Ascending aorta (tissue), 2 donors: ENCODE data around the gene CCDC38. TPM values are rescaled to one million over a fixed set of nuclear protein-coding genes. Genes with fewer than 3 reads are reported as not detected.

Source experiments
- DNase-seq, 2 donors: peaks; one replicate each; pipeline ENCODE4 v3.0.0-alpha.2; 2019; ENCODE audit warnings: low spot score in 2 of 2
- H3K27ac ChIP-seq, 2 donors: fragments of 200-600 bp; sonication (generic); one replicate each; pipeline ENCODE4 v1.5.1; 2016 to 2017; ENCODE audit warnings: mild to moderate bottlenecking in 1 of 2
- H3K27me3 ChIP-seq: fragments of 200-600 bp; sonication (generic); one replicate; pipeline ENCODE4 v1.5.1; 2017
- H3K36me3 ChIP-seq, 2 donors: fragments of 200-600 bp; sonication (generic); one replicate each; pipeline ENCODE4 v1.5.1; 2016
- H3K4me1 ChIP-seq, 2 donors: fragments of 200-600 bp; sonication (generic); one replicate each; pipeline ENCODE4 v1.5.1; 2016 to 2017; ENCODE audit warnings: mild to moderate bottlenecking in 1 of 2
- H3K4me3 ChIP-seq, 2 donors: fragments of 200-600 bp; sonication (generic); one replicate each; pipeline ENCODE4 v1.5.1; 2016 to 2017; ENCODE audit warnings: mild to moderate bottlenecking in 1 of 2
- H3K9me3 ChIP-seq, 2 donors: fragments of 200-600 bp; sonication (generic); one replicate each; pipeline ENCODE4 v1.5.1; 2016
- intact Hi-C: fragments of 100-400 bp; cut with DNase I; formaldehyde crosslinking; loops from one replicate; pipeline ENCODE4 v1.15.1; 2023
- total RNA-seq: library from RNA; depleted of rRNA; stranded (reverse); fragments of >200 nt; gene quantifications from one replicate; pipeline ENCODE4 v1.1.0, GENCODE V29; 2016
- TF ChIP-seq, protein P1 (sequence below), 3 experiments: fragments of 200-600 bp in 2 of 3; fragments of 450-650 bp in 1 of 3; sonication (generic) in 2 of 3; IDR thresholded peaks; one replicate each; pipeline ENCODE4 v1.5.1; 2016 to 2019; ENCODE audit warnings: antibody characterized with exemption in 3 of 3, mild to moderate bottlenecking in 1 of 3, moderate library complexity in 1 of 3

Gene CCDC38
- total RNA-seq, 1 donor from 2014 or later: not detected

- H3K27me3 ChIP-seq: no peaks in the 10 kb centered on the region
- TF ChIP-seq, protein P1, sequence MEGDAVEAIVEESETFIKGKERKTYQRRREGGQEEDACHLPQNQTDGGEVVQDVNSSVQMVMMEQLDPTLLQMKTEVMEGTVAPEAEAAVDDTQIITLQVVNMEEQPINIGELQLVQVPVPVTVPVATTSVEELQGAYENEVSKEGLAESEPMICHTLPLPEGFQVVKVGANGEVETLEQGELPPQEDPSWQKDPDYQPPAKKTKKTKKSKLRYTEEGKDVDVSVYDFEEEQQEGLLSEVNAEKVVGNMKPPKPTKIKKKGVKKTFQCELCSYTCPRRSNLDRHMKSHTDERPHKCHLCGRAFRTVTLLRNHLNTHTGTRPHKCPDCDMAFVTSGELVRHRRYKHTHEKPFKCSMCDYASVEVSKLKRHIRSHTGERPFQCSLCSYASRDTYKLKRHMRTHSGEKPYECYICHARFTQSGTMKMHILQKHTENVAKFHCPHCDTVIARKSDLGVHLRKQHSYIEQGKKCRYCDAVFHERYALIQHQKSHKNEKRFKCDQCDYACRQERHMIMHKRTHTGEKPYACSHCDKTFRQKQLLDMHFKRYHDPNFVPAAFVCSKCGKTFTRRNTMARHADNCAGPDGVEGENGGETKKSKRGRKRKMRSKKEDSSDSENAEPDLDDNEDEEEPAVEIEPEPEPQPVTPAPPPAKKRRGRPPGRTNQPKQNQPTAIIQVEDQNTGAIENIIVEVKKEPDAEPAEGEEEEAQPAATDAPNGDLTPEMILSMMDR (IDR thresholded peaks at IDR 0.05): no peak
- H3K9me3 ChIP-seq: no peaks in the 10 kb centered on the region
- H3K36me3 ChIP-seq: no peaks in the 10 kb centered on the region
- H3K4me1 ChIP-seq: no peaks in the 10 kb centered on the region
- no peak for DNase-seq
- H3K4me3 ChIP-seq: no peak overlapping the region
- intact Hi-C loops: loop anchor here (2.0 kb wide), 1 partner anchor 80 kb away; no protein-coding TSS in a partner anchor
- H3K27ac ChIP-seq: no peak overlapping the region
Measured at GRCh38 chr12:95919110-95919509, 23.3 kb downstream of the CCDC38 start.

GRCh38 chr12:95918194-95918993 is 24.0 kb downstream of the CCDC38 start:
- H3K9me3 ChIP-seq: no peaks in the 10 kb centered on the region
- no peak for DNase-seq
- no peaks in the 10 kb centered on the region for H3K36me3 ChIP-seq
- no peaks in the 10 kb centered on the region for H3K27me3 ChIP-seq
- TF ChIP-seq, protein P1 (IDR thresholded peaks at IDR 0.05): peak; percentile 34 to 61 (median 47)
- no peak overlapping the region for H3K27ac ChIP-seq
- no peak overlapping the region for H3K4me3 ChIP-seq
- no peaks in the 10 kb centered on the region for H3K4me1 ChIP-seq
- intact Hi-C loops: loop anchor here (2.0 kb wide), 1 partner anchor 80 kb away; no protein-coding TSS in a partner anchor

DNA sequence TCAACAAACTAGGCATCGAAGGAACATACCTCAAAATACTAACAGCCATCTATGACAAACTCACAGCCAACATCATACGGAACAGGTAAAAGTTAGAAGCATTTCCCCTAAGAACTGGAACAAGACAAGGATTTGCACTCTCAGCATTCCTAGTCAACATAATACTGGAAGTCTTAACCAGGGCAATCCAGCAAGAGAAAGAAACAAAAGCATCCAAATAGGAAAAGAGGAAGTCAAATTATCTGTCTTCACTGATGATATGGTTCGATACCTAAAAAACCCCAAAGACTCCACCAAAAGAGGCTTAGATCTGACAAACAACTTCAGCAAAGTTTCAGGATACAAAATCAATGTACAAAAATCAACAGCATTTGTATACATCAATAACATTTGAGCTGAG is 32.5 kb downstream of the CCDC38 start:
- Histone ChIP-seq H3K36me3 (no peaks in the 10 kb centered on the region), H3K4me3 (no peak overlapping the region), H3K9me3 (no peaks in the 10 kb centered on the region), H3K27me3 (no peaks in the 10 kb centered on the region), H3K27ac (no peak overlapping the region), H3K4me1 (no peaks in the 10 kb centered on the region)
- TF ChIP-seq, protein P1 (IDR thresholded peaks at IDR 0.05): no peak
- intact Hi-C loops: no loop called here
- DNase-seq: no peak

DNA sequence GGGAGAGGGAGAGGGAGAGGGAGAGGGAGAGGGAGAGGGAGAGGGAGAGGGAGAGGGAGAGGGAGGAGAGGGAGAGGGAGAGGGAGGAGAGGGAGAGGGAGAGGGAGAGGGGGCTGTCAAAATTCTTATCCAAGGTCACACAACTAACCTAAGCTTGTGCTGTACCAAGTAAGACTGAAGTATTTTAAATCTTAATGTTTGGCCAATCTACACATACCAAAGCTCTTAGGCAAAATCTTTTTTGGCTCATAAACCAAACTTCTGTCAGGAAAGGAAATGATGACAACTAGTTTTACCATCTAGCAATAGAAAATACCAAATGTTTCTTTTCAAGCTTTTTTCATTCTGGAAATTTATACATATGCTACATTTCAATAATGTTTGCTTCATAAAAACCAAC is 33.8 kb downstream of the CCDC38 start:
- Histone ChIP-seq H3K4me3 (no peak overlapping the region), H3K9me3 (no peaks in the 10 kb centered on the region), H3K27me3 (no peaks in the 10 kb centered on the region), H3K36me3 (no peaks in the 10 kb centered on the region), H3K4me1 (no peaks in the 10 kb centered on the region), H3K27ac (no peak overlapping the region)
- TF ChIP-seq, protein P1 (IDR thresholded peaks at IDR 0.05): no peak
- DNase-seq: no peak
- intact Hi-C loops: no loop called here

GRCh38 chr12:95898081-95898480 is 44.3 kb downstream of the CCDC38 start:
- TF ChIP-seq, protein P1 (IDR thresholded peaks at IDR 0.05): no peak
- H3K27me3 ChIP-seq: no peaks in the 10 kb centered on the region
- no peak for DNase-seq
- no peaks in the 10 kb centered on the region for H3K4me1 ChIP-seq
- no peaks in the 10 kb centered on the region for H3K36me3 ChIP-seq
- intact Hi-C loops: no loop called here
- no peak overlapping the region for H3K4me3 ChIP-seq
- H3K9me3 ChIP-seq: no peaks in the 10 kb centered on the region
- no peak overlapping the region for H3K27ac ChIP-seq
